OCI-LY3 (cell line): ENCODE data around the gene BTBD17.

Experiments
- EZH2phosphoT487 ChIP-seq: fragments of 200-600 bp; shearing (Covaris generic); IDR thresholded peaks from 2 replicates; pipeline ENCODE4 v1.6.1; 2018; ENCODE audit warnings: antibody characterized with exemption, mixed run types, low read depth
- TF ChIP-seq, protein P1 (sequence below): fragments of 200-600, 300-600 bp; sonication (generic); IDR thresholded peaks from 2 replicates; pipeline ENCODE4 v1.5.1; 2014; ENCODE audit warnings: antibody characterized with exemption, low read length, low read depth

DNA sequence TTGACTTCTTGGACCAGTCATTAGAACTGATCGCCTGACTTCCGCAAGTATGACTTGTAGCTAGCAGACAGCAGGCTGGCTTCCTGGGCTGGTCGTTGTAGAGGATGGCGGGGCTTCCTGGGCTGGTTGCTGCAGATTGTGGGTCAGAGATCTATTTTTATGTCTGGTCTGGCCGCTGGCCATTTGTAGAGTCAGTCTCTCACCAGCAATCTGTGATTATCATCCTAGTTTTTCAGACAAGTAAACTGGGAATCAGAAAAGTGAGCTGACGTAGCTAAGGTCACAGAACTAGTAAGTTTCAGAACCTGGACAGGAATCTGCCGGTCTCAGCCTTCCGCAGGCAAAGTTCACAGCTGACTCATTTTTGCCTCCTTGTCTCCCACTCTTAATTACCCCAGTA lies 24.7 kb upstream of the BTBD17 start:
- TF ChIP-seq, protein P1, sequence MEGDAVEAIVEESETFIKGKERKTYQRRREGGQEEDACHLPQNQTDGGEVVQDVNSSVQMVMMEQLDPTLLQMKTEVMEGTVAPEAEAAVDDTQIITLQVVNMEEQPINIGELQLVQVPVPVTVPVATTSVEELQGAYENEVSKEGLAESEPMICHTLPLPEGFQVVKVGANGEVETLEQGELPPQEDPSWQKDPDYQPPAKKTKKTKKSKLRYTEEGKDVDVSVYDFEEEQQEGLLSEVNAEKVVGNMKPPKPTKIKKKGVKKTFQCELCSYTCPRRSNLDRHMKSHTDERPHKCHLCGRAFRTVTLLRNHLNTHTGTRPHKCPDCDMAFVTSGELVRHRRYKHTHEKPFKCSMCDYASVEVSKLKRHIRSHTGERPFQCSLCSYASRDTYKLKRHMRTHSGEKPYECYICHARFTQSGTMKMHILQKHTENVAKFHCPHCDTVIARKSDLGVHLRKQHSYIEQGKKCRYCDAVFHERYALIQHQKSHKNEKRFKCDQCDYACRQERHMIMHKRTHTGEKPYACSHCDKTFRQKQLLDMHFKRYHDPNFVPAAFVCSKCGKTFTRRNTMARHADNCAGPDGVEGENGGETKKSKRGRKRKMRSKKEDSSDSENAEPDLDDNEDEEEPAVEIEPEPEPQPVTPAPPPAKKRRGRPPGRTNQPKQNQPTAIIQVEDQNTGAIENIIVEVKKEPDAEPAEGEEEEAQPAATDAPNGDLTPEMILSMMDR: no peak
- no peak for TF ChIP-seq EZH2phosphoT487
